Measurements from ENCODE around the gene GNE. TPM values are rescaled to one million over a fixed set of nuclear protein-coding genes. Genes with fewer than 3 reads are reported as not detected.

The GNE gene
- total and polyA plus RNA-seq, 9 of the 15 experiments (the other 6 are each of a cell fraction or from before 2014, with no cell fraction given): 5.1 to 18.6 (median 12.0) TPM

DNA sequence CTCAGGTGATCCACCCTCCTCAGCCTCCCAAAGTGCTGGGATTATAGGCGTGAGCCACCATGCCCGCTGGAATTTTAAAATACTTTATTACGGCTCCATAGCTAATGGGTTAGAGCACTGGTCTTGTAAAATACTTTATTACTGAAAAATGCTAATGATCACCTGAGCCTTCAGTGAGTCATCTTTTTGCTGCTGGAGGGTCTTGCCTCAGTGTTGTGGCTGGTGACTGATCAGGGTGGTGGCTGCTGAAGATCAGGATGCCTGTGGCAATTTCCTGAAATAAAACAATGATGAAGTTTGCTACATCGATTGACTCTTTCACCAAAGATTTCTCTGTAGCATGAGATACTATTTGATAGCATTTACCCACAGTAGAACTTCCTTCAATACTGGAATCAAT lies 26.0 kb upstream of the GNE start (continued):
- TF ChIP-seq, protein P1, sequence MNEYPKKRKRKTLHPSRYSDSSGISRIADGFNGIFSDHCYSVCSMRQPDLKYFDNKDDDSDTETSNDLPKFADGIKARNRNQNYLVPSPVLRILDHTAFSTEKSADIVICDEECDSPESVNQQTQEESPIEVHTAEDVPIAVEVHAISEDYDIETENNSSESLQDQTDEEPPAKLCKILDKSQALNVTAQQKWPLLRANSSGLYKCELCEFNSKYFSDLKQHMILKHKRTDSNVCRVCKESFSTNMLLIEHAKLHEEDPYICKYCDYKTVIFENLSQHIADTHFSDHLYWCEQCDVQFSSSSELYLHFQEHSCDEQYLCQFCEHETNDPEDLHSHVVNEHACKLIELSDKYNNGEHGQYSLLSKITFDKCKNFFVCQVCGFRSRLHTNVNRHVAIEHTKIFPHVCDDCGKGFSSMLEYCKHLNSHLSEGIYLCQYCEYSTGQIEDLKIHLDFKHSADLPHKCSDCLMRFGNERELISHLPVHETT (CRISPR knock-in tag; conservative IDR thresholded peaks at IDR 0.05 in 1 of 2, IDR thresholded peaks at IDR 0.05 in 1 of 2): no peak
- TF ChIP-seq ZNF124 (CRISPR knock-in tag; IDR thresholded peaks at IDR 0.05): no peak
- TF ChIP-seq ZNF347 (CRISPR knock-in tag; IDR thresholded peaks at IDR 0.05; ENCODE audit: low read depth): no peak
- TF ChIP-seq HOMEZ (CRISPR knock-in tag; IDR thresholded peaks at IDR 0.05): no peak
- TF ChIP-seq, protein P2, sequence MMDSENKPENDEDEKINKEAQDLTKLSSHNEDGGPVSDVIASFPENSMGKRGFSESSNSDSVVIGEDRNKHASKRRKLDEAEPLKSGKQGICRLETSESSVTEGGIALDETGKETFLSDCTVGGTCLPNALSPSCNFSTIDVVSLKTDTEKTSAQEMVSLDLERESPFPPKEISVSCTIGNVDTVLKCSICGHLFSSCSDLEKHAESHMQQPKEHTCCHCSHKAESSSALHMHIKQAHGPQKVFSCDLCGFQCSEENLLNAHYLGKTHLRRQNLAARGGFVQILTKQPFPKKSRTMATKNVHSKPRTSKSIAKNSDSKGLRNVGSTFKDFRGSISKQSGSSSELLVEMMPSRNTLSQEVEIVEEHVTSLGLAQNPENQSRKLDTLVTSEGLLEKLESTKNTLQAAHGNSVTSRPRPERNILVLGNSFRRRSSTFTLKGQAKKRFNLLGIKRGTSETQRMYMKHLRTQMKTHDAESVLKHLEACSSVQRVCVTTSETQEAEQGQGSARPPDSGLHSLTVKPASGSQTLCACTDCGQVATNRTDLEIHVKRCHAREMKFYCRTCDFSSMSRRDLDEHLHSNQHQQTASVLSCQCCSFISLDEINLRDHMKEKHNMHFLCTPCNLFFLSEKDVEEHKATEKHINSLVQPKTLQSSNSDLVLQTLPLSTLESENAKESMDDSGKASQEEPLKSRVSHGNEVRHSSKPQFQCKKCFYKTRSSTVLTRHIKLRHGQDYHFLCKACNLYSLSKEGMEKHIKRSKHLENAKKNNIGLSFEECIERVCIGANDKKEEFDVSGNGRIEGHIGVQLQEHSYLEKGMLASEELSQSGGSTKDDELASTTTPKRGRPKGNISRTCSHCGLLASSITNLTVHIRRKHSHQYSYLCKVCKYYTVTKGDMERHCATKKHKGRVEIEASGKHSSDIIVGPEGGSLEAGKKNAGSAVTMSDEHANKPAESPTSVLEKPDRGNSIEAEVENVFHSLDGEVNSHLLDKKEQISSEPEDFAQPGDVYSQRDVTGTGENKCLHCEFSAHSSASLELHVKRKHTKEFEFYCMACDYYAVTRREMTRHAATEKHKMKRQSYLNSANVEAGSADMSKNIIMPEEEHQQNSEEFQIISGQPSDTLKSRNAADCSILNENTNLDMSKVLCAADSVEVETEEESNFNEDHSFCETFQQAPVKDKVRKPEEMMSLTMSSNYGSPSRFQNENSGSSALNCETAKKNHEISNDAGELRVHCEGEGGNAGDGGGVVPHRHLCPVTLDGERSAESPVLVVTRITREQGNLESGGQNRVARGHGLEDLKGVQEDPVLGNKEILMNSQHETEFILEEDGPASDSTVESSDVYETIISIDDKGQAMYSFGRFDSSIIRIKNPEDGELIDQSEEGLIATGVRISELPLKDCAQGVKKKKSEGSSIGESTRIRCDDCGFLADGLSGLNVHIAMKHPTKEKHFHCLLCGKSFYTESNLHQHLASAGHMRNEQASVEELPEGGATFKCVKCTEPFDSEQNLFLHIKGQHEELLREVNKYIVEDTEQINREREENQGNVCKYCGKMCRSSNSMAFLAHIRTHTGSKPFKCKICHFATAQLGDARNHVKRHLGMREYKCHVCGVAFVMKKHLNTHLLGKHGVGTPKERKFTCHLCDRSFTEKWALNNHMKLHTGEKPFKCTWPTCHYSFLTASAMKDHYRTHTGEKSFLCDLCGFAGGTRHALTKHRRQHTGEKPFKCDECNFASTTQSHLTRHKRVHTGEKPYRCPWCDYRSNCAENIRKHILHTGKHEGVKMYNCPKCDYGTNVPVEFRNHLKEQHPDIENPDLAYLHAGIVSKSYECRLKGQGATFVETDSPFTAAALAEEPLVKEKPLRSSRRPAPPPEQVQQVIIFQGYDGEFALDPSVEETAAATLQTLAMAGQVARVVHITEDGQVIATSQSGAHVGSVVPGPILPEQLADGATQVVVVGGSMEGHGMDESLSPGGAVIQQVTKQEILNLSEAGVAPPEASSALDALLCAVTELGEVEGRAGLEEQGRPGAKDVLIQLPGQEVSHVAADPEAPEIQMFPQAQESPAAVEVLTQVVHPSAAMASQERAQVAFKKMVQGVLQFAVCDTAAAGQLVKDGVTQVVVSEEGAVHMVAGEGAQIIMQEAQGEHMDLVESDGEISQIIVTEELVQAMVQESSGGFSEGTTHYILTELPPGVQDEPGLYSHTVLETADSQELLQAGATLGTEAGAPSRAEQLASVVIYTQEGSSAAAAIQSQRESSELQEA (IDR thresholded peaks at IDR 0.05; ENCODE audit: low read depth): no peak
- TF ChIP-seq RBBP5 (IDR thresholded peaks at IDR 0.05; ENCODE audit: borderline replicate concordance, insufficient read depth, low read length, poor library complexity, severe bottlenecking): no peak
- no peak for TF ChIP-seq HMBOX1 (IDR thresholded peaks at IDR 0.05)

Measured in K562 (cell line).